GM12878 (cell line): ENCODE results near the gene IFRD1. TPM values are rescaled to one million over a fixed set of nuclear protein-coding genes. Genes with fewer than 3 reads are reported as not detected.

Experiments
- ATAC-seq: fragments of 200-7000 bp; cut with Tn5 transposase; 3 replicates; pipeline ENCODE4 v1.9.1; 2020; ENCODE audit warnings: mild to moderate bottlenecking, moderate library complexity
- BruUV-seq: library from RNA; stranded (reverse); fragments of 400-500 nt; replicated peaks from 2 replicates; lab custom pipeline; 2021; lab: Mats Ljungman, UMichigan
- CTCF ChIA-PET: fragments of 300-600 bp; sonication (Branson Sonifier 250); formaldehyde crosslinking; extraction: SDS; loops from one replicate; lab custom pipeline; 2021; ENCODE audit warnings: inconsistent platforms; lab: Yijun Ruan, JAX
- POLR2A ChIA-PET: fragments of 350-600 bp; formaldehyde crosslinking; extraction: SDS; loops from one replicate; lab custom pipeline; 2021; ENCODE audit warnings: inconsistent platforms; lab: Charles Lee
- RAD21 ChIA-PET: fragments of 300-600 bp; sonication (Branson Sonifier 250); formaldehyde crosslinking; loops from one replicate; lab custom pipeline; 2023; ENCODE audit warnings: antibody characterized with exemption; ENCODE audit not compliant: unreplicated experiment; lab: Charles Lee
- SMC1A ChIA-PET: fragments of 300-600 bp; sonication (Branson Sonifier 250); formaldehyde crosslinking; loops from one replicate; lab custom pipeline; 2023; ENCODE audit not compliant: unreplicated experiment, uncharacterized antibody; lab: Charles Lee
- DNase-seq: peaks from one replicate; pipeline ENCODE4 v3.0.0-alpha.2; 2011; ENCODE audit warnings: low read depth, low spot score
- FAIRE-seq: peaks from 3 replicates; lab custom pipeline; 2011; peaks lifted over from hg19 to GRCh38; lab: Jason Lieb, UNC
- H2AFZ ChIP-seq: 2 replicates; pipeline ENCODE4 v1.6.0; 2011; ENCODE audit warnings: low read depth, low read length, control low read depth; ENCODE audit not compliant: control insufficient read depth
- H3K27ac ChIP-seq: 2 replicates; pipeline ENCODE4 v1.5.1; 2011; ENCODE audit warnings: control low read depth; ENCODE audit not compliant: control insufficient read depth, insufficient read depth
- H3K27me3 ChIP-seq, 2 experiments: replicated peaks in 1 of 2; 2 replicates each; pipeline versions ENCODE4 v1.6.0 to v1.6.1; 2011; ENCODE audit warnings: low read length in 1 of 2; ENCODE audit not compliant: control insufficient read depth in 2 of 2, insufficient read depth in 2 of 2
- H3K36me3 ChIP-seq, 2 experiments: 2 replicates each; pipeline ENCODE4 v1.5.1; 2011; ENCODE audit warnings: low read length in 1 of 2; ENCODE audit not compliant: control insufficient read depth in 2 of 2, insufficient read depth in 2 of 2
- H3K4me1 ChIP-seq: 2 replicates; pipeline ENCODE4 v1.6.1; 2011; ENCODE audit warnings: mild to moderate bottlenecking, low read length, moderate library complexity, mixed read lengths; ENCODE audit not compliant: control insufficient read depth, insufficient read depth
- H3K4me2 ChIP-seq: 2 replicates; pipeline ENCODE4 v1.6.0; 2011; ENCODE audit warnings: control low read depth; ENCODE audit not compliant: control insufficient read depth, insufficient read depth
- H3K4me3 ChIP-seq: fragments of 200-600 bp; sonication (generic); 2 replicates; pipeline ENCODE4 v1.5.1; 2016
- H3K79me2 ChIP-seq: 2 replicates; pipeline ENCODE4 v1.6.0; 2011; ENCODE audit warnings: low read length; ENCODE audit not compliant: control insufficient read depth, insufficient read depth
- H3K9ac ChIP-seq: 2 replicates; pipeline ENCODE4 v1.8.0; 2011; ENCODE audit warnings: low read length, control low read depth, mixed read lengths; ENCODE audit not compliant: control insufficient read depth, insufficient read depth
- H3K9me3 ChIP-seq: replicated peaks from 3 replicates; pipeline ENCODE4 v1.5.1; 2011; ENCODE audit warnings: mild to moderate bottlenecking, low read length; ENCODE audit not compliant: control insufficient read depth, insufficient read depth
- H4K20me1 ChIP-seq: 2 replicates; pipeline ENCODE4 v1.6.0; 2011; ENCODE audit not compliant: control insufficient read depth, insufficient read depth
- CBFB ChIP-seq: IDR thresholded peaks from 2 replicates; pipeline ENCODE4 v1.6.1; 2016; ENCODE audit warnings: antibody characterized with exemption, low read depth
- EZH2 ChIP-seq: IDR thresholded peaks from 2 replicates; pipeline ENCODE4 v1.6.1; 2012; ENCODE audit warnings: low read depth, mild to moderate bottlenecking, control low read depth, inconsistent platforms, low read length, borderline replicate concordance; ENCODE audit not compliant: control insufficient read depth
- MXI1 ChIP-seq: fragments of 150-350 bp; IDR thresholded peaks from 2 replicates; pipeline ENCODE4 v1.6.1; 2011; ENCODE audit warnings: low read depth, mild to moderate bottlenecking, inconsistent platforms, low read length, improper control_type of control experiment
- SIX5 ChIP-seq: IDR thresholded peaks from 2 replicates; pipeline ENCODE4 v1.6.1; 2011; ENCODE audit warnings: mild to moderate bottlenecking, low read depth, low read length, moderate library complexity; ENCODE audit not compliant: severe bottlenecking
- SMC3 ChIP-seq: IDR thresholded peaks from 2 replicates; pipeline ENCODE4 v1.6.1; 2011; ENCODE audit warnings: low read length, improper control_type of control experiment, borderline replicate concordance
- WGBS: methylation state at CpG from one replicate; pipeline ENCODE4 v1.1.6; 2016; ENCODE audit warnings: low lambda C conversion rate; ENCODE audit not compliant: insufficient replicate concordance, insufficient coverage; ENCODE audit errors: missing lambda C conversion rate; 5-methylcytosine and 5-hydroxymethylcytosine counted together
- in situ Hi-C: fragments of 300-500 bp; cut with MboI; formaldehyde crosslinking; loops from 9 replicates; pipeline ENCODE4 v1.14.3; 2018; ENCODE audit warnings: mixed read lengths
- intact Hi-C: fragments of 100-400 bp; cut with micrococcal nuclease; formaldehyde crosslinking; loops from one replicate; pipeline ENCODE4 v1.14.2; 2022; ENCODE audit not compliant: unreplicated experiment
- polyA plus RNA-seq, 11 experiments: library from polyadenylated mRNA; depleted of rRNA in 4 of 11; unstranded in 6 of 11; stranded (reverse) in 5 of 11; fragments of >200 nt; fragmentation: Nextera tagmentation in 4 of 11; fragmentation: Illumina TruSeq in 1 of 11; extraction: Ambion mirVana in 4 of 11; extraction: Trizol in 1 of 11; gene quantifications; 1 replicate in 1 of 11; 2 replicates in 10 of 11; pipeline versions ENCODE4 v1.2.1 to v1.2.3, GENCODE V29; 2011 to 2016; ENCODE audit warnings: inconsistent platforms in 2 of 11, missing spikeins in 2 of 11, low read depth in 1 of 11
- total RNA-seq, 4 experiments: library from RNA; depleted of rRNA in 3 of 4; stranded (reverse); fragments of >200 nt in 3 of 4; fragmentation: Illumina TruSeq in 1 of 4; extraction: Trizol in 1 of 4; gene quantifications; 2 replicates each; pipeline versions ENCODE4 v1.2.1 to v1.2.3, GENCODE V29; 2013 to 2021

The IFRD1 gene
- total and polyA plus RNA-seq, 10 of the 15 experiments (the other 5 are each of a cell fraction or from before 2014, with no cell fraction given) = 9.6 to 31.1 (median 19.9) TPM

DNA sequence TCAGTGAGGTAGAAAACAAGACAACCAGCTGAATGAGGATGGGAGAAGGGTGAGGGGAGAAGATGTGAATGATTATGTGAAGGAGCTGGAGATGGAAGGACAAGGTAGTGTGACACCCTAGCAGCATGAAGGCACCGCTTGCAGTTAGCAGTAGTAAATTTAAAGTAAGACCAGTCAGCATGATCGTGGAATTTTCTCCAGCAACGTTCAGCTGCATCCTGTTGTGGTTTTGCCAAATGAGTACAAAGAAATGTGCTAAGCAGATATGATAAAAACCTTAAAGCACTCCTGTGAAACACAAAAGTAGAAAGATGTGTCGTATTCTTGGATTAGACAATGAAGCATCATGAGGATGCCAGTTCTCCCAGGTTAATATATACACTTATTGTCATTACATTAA, 34.1 kb upstream of the IFRD1 start:
- CTCF ChIA-PET = interaction anchor here (0.7 to 1.7 kb wide), 3 partner anchors 11 to 184 kb away, joined by 3 to 4 read pairs (median 3); no protein-coding TSS in a partner anchor
- FAIRE-seq = no peak
- SMC1A ChIA-PET = interaction anchor here (0.8 to 1.6 kb wide), 2 partner anchors 10 to 133 kb away, joined by 3 read pairs; no protein-coding TSS in a partner anchor
- H3K9me3 ChIP-seq = no peaks in the 10 kb centered on the region
- intact Hi-C loops = loop anchor here (5.0 kb wide), 1 partner anchor 674 kb away; no protein-coding TSS in a partner anchor
- TF ChIP-seq EZH2 = no peak
- no peak for TF ChIP-seq MXI1
- no peak for TF ChIP-seq SMC3
- no peak for TF ChIP-seq SIX5
- TF ChIP-seq, all 136 proteins: peak for 0
- no peak for DNase-seq
- ChIA-PET POLR2A (no interaction called here), RAD21 (no interaction called here)
- in situ Hi-C loops = loop anchor here (10.0 kb wide), 1 partner anchor 671 kb away; no protein-coding TSS in a partner anchor
- 45% methylated on average over 4 of the region's 4 CpGs for WGBS
- Histone ChIP-seq H3K79me2 (no peaks in the 10 kb centered on the region), H3K4me3 (no peak overlapping the region), H3K4me1 (no peaks in the 10 kb centered on the region), H3K27ac (no peak overlapping the region), H3K9ac (no peak overlapping the region), H3K27me3 (no peaks in the 10 kb centered on the region; a peak in 1 of 4 replicates), H2AFZ (no peak overlapping the region), H3K36me3 (no peaks in the 10 kb centered on the region), H3K4me2 (no peak overlapping the region), H4K20me1 (no peaks in the 10 kb centered on the region)
- no TSS peak for BruUV-seq
- ATAC-seq = no peak

DNA sequence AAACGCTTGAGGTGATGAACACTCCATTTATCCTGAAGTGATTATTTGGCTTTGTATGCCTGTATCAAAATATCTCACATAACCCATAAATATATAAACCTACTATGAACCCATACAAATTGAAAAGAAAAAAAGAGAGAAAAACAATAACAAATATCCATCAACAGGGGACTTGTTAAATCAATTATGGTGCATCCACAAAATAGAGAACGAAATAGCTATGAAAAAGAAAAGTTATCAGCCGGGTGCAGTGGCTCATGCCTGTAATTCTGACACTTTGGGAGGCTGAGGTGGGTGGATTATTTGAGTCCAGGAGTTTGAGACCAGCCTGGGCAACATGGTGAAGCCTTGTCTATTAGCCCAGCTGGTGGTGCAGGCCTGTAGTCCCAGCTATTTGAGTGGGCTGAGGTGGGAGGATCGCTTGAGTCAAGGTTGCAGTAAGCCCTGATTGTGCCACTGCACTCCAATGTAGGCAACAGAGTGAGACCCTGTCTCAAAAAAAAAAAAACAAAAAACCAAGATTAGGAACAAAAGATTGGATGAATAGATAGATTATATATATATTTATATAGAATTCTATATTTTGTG, 30.6 kb upstream of the IFRD1 start:
- 84% methylated on average over 4 of the region's 4 CpGs for WGBS
- TF ChIP-seq CBFB = no peak
- RAD21 ChIA-PET = no interaction called here
- in situ Hi-C loops = loop anchor here (10.0 kb wide), 1 partner anchor 675 kb away; no protein-coding TSS in a partner anchor
- DNase-seq (no peak), ATAC-seq (no peak), FAIRE-seq (no peak)
- no peaks in the 10 kb centered on the region for H3K36me3 ChIP-seq
- H3K27me3 ChIP-seq = no peaks in the 10 kb centered on the region; a peak in 1 of 4 replicates
- CTCF ChIA-PET = no interaction called here
- no peaks in the 10 kb centered on the region for H4K20me1 ChIP-seq
- intact Hi-C loops = loop anchor here (5.0 kb wide), 1 partner anchor 677 kb away; no protein-coding TSS in a partner anchor
- BruUV-seq = no TSS peak
- no peak overlapping the region for H3K27ac ChIP-seq
- no peaks in the 10 kb centered on the region for H3K79me2 ChIP-seq
- H2AFZ ChIP-seq = no peak overlapping the region
- no peak overlapping the region for H3K4me2 ChIP-seq
- SMC1A ChIA-PET = no interaction called here
- no peak overlapping the region for H3K4me3 ChIP-seq
- peaks cover 8% of the 10 kb centered on the region; the same call in 1 of the 2 replicates for H3K4me1 ChIP-seq
- POLR2A ChIA-PET = no interaction called here
- no peak overlapping the region for H3K9ac ChIP-seq
- no peaks in the 10 kb centered on the region for H3K9me3 ChIP-seq
